ENCODE measurements around the gene HSD3B7.

DNA sequence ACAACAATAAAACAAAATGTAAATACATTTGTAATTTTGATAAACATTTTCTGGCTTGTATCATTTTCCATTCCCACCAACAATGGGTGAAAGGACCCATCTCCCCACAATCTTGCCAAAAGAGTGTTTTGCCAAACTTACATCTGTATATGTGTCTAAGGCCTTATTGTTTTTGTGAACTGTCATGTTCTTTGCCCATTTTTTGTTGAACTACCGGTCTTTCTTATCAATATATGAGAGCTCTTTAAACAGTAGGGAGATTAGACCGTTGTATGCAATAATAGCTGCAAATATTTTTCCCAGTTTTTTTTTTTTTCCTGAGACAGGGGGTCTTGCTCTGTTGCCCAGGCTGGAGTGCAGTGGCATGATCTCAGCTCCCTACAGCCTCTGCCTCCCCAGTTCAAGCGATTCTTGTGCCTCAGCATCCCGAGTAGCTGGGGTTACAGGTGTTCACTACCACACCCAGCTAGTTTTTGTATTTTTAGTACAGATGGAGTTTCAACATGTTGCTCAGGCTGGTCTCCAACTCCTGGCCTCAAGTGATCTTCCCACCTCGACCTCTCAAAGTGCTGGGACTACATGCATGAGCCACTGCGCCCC, 38.7 kb downstream of the HSD3B7 start:
- TF ChIP-seq, protein P1, sequence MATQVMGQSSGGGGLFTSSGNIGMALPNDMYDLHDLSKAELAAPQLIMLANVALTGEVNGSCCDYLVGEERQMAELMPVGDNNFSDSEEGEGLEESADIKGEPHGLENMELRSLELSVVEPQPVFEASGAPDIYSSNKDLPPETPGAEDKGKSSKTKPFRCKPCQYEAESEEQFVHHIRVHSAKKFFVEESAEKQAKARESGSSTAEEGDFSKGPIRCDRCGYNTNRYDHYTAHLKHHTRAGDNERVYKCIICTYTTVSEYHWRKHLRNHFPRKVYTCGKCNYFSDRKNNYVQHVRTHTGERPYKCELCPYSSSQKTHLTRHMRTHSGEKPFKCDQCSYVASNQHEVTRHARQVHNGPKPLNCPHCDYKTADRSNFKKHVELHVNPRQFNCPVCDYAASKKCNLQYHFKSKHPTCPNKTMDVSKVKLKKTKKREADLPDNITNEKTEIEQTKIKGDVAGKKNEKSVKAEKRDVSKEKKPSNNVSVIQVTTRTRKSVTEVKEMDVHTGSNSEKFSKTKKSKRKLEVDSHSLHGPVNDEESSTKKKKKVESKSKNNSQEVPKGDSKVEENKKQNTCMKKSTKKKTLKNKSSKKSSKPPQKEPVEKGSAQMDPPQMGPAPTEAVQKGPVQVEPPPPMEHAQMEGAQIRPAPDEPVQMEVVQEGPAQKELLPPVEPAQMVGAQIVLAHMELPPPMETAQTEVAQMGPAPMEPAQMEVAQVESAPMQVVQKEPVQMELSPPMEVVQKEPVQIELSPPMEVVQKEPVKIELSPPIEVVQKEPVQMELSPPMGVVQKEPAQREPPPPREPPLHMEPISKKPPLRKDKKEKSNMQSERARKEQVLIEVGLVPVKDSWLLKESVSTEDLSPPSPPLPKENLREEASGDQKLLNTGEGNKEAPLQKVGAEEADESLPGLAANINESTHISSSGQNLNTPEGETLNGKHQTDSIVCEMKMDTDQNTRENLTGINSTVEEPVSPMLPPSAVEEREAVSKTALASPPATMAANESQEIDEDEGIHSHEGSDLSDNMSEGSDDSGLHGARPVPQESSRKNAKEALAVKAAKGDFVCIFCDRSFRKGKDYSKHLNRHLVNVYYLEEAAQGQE (IDR thresholded peaks at IDR 0.05; ENCODE audit: insufficient read depth in 1 of 2, low read depth in 2 of 2, low read length in 1 of 2) = no peak
- no peak for TF ChIP-seq CTCF (IDR thresholded peaks at IDR 0.05)
- no peak for TF ChIP-seq SIN3A (IDR thresholded peaks at IDR 0.05; ENCODE audit: borderline replicate concordance, insufficient read depth, low read depth, low read length)
- no peak for TF ChIP-seq TCF7L2 (IDR thresholded peaks at IDR 0.05; ENCODE audit: low read depth, low read length)
- no peak for TF ChIP-seq POLR2AphosphoS5 (IDR thresholded peaks at IDR 0.05; ENCODE audit: low read depth, low read length)
